MM.1S (cell line): ENCODE measurements around the gene USP46.

Experiments used
- DNase-seq: peaks from one replicate; pipeline ENCODE4 v3.0.0-alpha.2; 2015
- H2AFZ ChIP-seq: fragments of 300-600 bp; sonication (generic); 2 replicates; pipeline ENCODE4 v1.6.0; 2016; ENCODE audit warnings: antibody characterized with exemption, low read length
- H3F3A ChIP-seq: fragments of 300-600 bp; sonication (generic); 2 replicates; pipeline ENCODE4 v1.6.1; 2016; ENCODE audit warnings: mild to moderate bottlenecking, antibody characterized with exemption, low read length, moderate library complexity, mixed read lengths; ENCODE audit not compliant: insufficient read depth
- H3K27ac ChIP-seq: fragments of 300-600 bp; sonication (generic); 2 replicates; pipeline ENCODE4 v1.5.1; 2016; ENCODE audit warnings: mild to moderate bottlenecking, low read length
- H3K27me3 ChIP-seq: fragments of 300-600 bp; sonication (generic); replicated peaks from 2 replicates; pipeline ENCODE4 v1.6.0; 2016; ENCODE audit warnings: low read length; ENCODE audit not compliant: insufficient read depth
- H3K36me3 ChIP-seq: fragments of 300-600 bp; sonication (generic); replicated peaks from 2 replicates; pipeline ENCODE4 v1.6.1; 2016; ENCODE audit warnings: mild to moderate bottlenecking, low read length, mixed read lengths; ENCODE audit not compliant: insufficient read depth
- H3K4me1 ChIP-seq: fragments of 300-600 bp; sonication (generic); 2 replicates; pipeline ENCODE4 v1.6.1; 2016; ENCODE audit warnings: low read length, mixed read lengths
- H3K4me2 ChIP-seq: fragments of 300-600 bp; sonication (generic); 2 replicates; pipeline ENCODE4 v1.6.0; 2016; ENCODE audit warnings: low read depth, low read length
- H3K4me3 ChIP-seq: fragments of 300-600 bp; sonication (generic); 2 replicates; pipeline ENCODE4 v1.5.1; 2016; ENCODE audit warnings: low read length, mixed read lengths
- H3K79me2 ChIP-seq: fragments of 300-600 bp; sonication (generic); 2 replicates; pipeline ENCODE4 v1.6.1; 2016; ENCODE audit warnings: mixed run types, low read length, mixed read lengths
- H3K9ac ChIP-seq: fragments of 300-600 bp; sonication (generic); 2 replicates; pipeline ENCODE4 v1.6.1; 2016; ENCODE audit warnings: low read length, mixed read lengths
- H3K9me2 ChIP-seq: fragments of 300-600 bp; sonication (generic); replicated peaks from 2 replicates; pipeline ENCODE4 v1.6.1; 2016; ENCODE audit warnings: mild to moderate bottlenecking, low read length, mixed read lengths; ENCODE audit not compliant: insufficient read depth
- H3K9me3 ChIP-seq: fragments of 300-600 bp; sonication (generic); replicated peaks from 2 replicates; pipeline ENCODE4 v1.6.1; 2016; ENCODE audit warnings: mild to moderate bottlenecking, low read length, mixed read lengths; ENCODE audit not compliant: insufficient read depth
- H4K20me1 ChIP-seq: fragments of 300-600 bp; sonication (generic); 2 replicates; pipeline ENCODE4 v1.6.1; 2016; ENCODE audit warnings: mild to moderate bottlenecking, low read length, moderate library complexity, mixed read lengths; ENCODE audit not compliant: insufficient read depth
- CTCF ChIP-seq: fragments of 300-600 bp; sonication (generic); IDR thresholded peaks from 2 replicates; pipeline ENCODE4 v1.5.1; 2016; ENCODE audit warnings: antibody characterized with exemption, low read length, mixed read lengths
- EZH2 ChIP-seq: fragments of 300-600 bp; sonication (generic); optimal IDR thresholded peaks from 2 replicates; pipeline ENCODE3; 2017; ENCODE audit warnings: low read depth, mild to moderate bottlenecking, antibody characterized with exemption, low read length, mixed read lengths
- EZH2phosphoT487 ChIP-seq: fragments of 300-600 bp; sonication (generic); IDR thresholded peaks from 2 replicates; pipeline ENCODE4 v1.6.1; 2018; ENCODE audit warnings: antibody characterized with exemption, low read length

The USP46 gene

DNA sequence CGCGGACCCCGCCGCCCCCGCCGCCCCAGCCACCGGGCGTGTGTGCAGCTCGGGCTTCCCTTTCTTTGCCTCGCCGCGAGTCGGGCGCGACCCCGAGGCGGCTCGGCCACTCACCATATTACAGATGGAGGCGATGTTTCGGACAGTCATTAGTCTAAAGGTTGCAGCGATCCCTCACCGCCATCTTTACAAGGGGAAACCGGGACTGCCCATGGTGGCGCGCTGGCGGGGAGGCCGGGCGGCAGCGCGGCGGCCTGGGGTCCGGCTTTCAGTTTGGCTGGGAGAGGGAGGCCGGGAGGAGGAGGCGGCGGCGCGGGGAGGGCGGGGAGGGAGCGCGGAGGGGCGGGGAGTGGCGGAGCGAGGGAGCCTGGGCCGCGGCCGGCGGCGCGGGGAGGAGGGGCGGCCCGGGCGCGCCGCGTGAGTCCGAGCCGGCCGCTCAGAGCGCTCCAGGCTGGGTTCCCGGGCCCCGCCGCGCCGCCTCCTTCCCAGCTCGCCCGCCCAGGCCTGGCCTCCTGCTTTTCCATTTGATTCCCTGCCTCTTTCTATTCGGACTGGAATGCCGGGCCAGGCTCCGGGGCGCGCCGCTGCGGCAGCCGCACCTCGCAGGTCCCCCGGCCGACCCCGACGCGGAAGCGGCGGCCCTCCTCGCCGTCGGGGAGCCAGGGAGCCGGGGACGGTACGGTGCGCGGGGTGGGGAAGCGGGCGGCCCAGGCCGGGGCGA lies at the start of gene USP46:
TSS of gene USP46 (minus strand) at position 301 of the 721 bp plus-strand sequence. CDS start at position 150, 151 bp downstream.
- TF ChIP-seq EZH2phosphoT487 = no peak
- TF ChIP-seq CTCF = no peak
- Histone ChIP-seq H4K20me1 (no peaks in the 10 kb centered on the region), H3K36me3 (no peaks in the 10 kb centered on the region), H3K27ac (no peak within 1 kb of the TSS), H3F3A (no peaks in the 10 kb centered on the region), H2AFZ (peak within 1 kb of the TSS; percentile 92), H3K9me2 (no peaks in the 10 kb centered on the region), H3K4me3 (peak within 1 kb of the TSS; percentile 84), H3K27me3 (no peaks in the 10 kb centered on the region), H3K9me3 (no peaks in the 10 kb centered on the region), H3K4me1 (no peaks in the 10 kb centered on the region), H3K9ac (peak within 1 kb of the TSS; percentile 76), H3K79me2 (no peaks in the 10 kb centered on the region), H3K4me2 (peak within 1 kb of the TSS; percentile 71)
- peak; percentile 73 for DNase-seq

- H3K4me2 ChIP-seq = no peak overlapping the region
- no peak overlapping the region for H2AFZ ChIP-seq
- no peaks in the 10 kb centered on the region for H3F3A ChIP-seq
- no peaks in the 10 kb centered on the region for H3K4me1 ChIP-seq
- no peak for DNase-seq
- no peaks in the 10 kb centered on the region for H3K36me3 ChIP-seq
- no peaks in the 10 kb centered on the region for H4K20me1 ChIP-seq
- no peaks in the 10 kb centered on the region for H3K79me2 ChIP-seq
- no peak overlapping the region for H3K9ac ChIP-seq
- no peak overlapping the region for H3K4me3 ChIP-seq
- H3K27me3 ChIP-seq = no peaks in the 10 kb centered on the region
- no peaks in the 10 kb centered on the region for H3K9me3 ChIP-seq
- no peak overlapping the region for H3K27ac ChIP-seq
- no peak for TF ChIP-seq EZH2phosphoT487
- no peak for TF ChIP-seq CTCF
- TF ChIP-seq EZH2 = no peak
- H3K9me2 ChIP-seq = no peaks in the 10 kb centered on the region
Observed at GRCh38 chr4:52704661-52705060, 45.6 kb upstream of the USP46 start.

- Histone ChIP-seq H3K27me3 (no peaks in the 10 kb centered on the region), H3K27ac (no peak overlapping the region), H3K36me3 (no peaks in the 10 kb centered on the region), H3K9me3 (no peaks in the 10 kb centered on the region), H3K4me1 (no peaks in the 10 kb centered on the region), H3K4me3 (no peak overlapping the region), H3K79me2 (no peaks in the 10 kb centered on the region), H4K20me1 (no peaks in the 10 kb centered on the region), H3F3A (no peaks in the 10 kb centered on the region), H3K4me2 (no peak overlapping the region), H2AFZ (no peak overlapping the region), H3K9ac (no peak overlapping the region), H3K9me2 (no peaks in the 10 kb centered on the region)
- TF ChIP-seq EZH2 (no peak), EZH2phosphoT487 (no peak), CTCF (no peak)
- no peak for DNase-seq
Observed at GRCh38 chr4:52704133-52704532, 45.0 kb upstream of the USP46 start.
